Prostate gland (tissue), 2 donors: ENCODE measurements around the gene TSHZ3. TPM values are rescaled to one million over a fixed set of nuclear protein-coding genes. Genes with fewer than 3 reads are reported as not detected.

Experiments
- DNase-seq: peaks from one replicate; pipeline ENCODE4 v3.0.0-alpha.2; 2019; ENCODE audit warnings: low spot score
- H3K27ac ChIP-seq, 2 donors: fragments of 200-600 bp; sonication (generic); 2 replicates each; pipeline ENCODE4 v1.5.1; 2017 to 2019
- H3K27me3 ChIP-seq: fragments of 200-600 bp; sonication (generic); replicated peaks from 2 replicates; pipeline ENCODE4 v1.5.1; 2019; ENCODE audit not compliant: insufficient read depth
- H3K36me3 ChIP-seq, 2 donors: fragments of 200-600 bp; sonication (generic); 1 replicate in 1 of 2; 2 replicates in 1 of 2; pipeline versions ENCODE4 v1.5.1 to v1.8.1; 2017 to 2019
- H3K4me1 ChIP-seq: fragments of 200-600 bp; sonication (generic); replicated peaks from 2 replicates; pipeline ENCODE4 v1.5.1; 2019
- H3K4me3 ChIP-seq, 2 donors: fragments of 200-600 bp; sonication (generic); 2 replicates each; pipeline ENCODE4 v1.5.1; 2017 to 2019
- H3K9me3 ChIP-seq: fragments of 200-600 bp; sonication (generic); 2 replicates; pipeline ENCODE4 v1.5.1; 2017
- POLR2A ChIP-seq: fragments of 450-650 bp; IDR thresholded peaks from one replicate; pipeline ENCODE4 v1.6.1; 2016; ENCODE audit warnings: antibody characterized with exemption, mild to moderate bottlenecking
- POLR2AphosphoS5 ChIP-seq: sonication (generic); formaldehyde crosslinking; IDR thresholded peaks from one replicate; pipeline ENCODE4 v1.6.1; 2017; ENCODE audit warnings: antibody characterized with exemption
- WGBS: methylation state at CpG from one replicate; pipeline ENCODE4 v1.1.5; 2018; 5-methylcytosine and 5-hydroxymethylcytosine counted together
- intact Hi-C: fragments of 100-400 bp; cut with DNase I; formaldehyde crosslinking; loops from one replicate; pipeline ENCODE4 v1.14.2; 2022
- total RNA-seq, 2 donors: library from RNA; depleted of rRNA; stranded (reverse); fragments of >200 nt; gene quantifications; one replicate each; pipeline ENCODE4 v1.1.0, GENCODE V29; 2016
- TF ChIP-seq, protein P1 (sequence below), 4 experiments: fragments of 200-600 bp in 2 of 4; fragments of 450-650 bp in 2 of 4; sonication (generic) in 2 of 4; IDR thresholded peaks; 1 replicate in 3 of 4; 2 replicates in 1 of 4; pipeline ENCODE4 v1.5.1; 2016 to 2019; ENCODE audit warnings: antibody characterized with exemption in 4 of 4, mild to moderate bottlenecking in 2 of 4, moderate library complexity in 2 of 4

TSHZ3 gene
- total RNA-seq, 2 donors from 2014 or later, result 10.4 to 18.4 TPM

DNA sequence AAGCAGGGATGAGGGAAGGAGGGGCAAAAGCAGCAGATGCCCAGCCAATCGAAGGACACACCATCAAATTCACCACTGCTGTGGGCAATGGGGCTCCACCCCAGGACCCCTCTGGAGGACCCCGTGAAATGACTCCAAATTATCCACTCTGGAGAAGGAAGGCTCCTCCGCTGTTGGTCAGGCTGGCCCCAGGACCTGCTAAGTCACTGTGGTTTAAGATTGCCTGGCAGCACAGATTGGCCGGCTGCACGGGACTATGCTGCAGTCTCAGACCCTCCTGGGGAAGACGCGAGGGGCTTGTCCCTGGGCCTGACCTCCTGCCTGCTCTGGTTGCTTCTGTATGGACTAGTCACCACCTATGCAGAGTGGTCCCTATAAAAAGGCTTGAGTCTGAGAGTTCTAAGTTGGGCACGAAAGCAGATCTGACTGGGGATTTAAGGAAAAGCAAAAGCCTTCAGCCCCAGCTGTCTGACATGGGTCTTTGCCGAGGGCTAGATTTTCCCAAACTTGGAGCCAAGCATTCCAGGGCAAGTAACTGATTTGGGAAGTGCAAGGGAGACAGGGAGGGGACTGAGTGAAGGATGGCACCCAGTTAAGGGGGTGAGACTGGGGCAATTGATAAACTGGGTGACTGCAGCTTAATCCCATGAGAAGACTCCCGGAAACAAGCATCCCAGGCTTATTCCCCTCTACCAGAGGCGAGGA, 91.7 kb downstream of the TSHZ3 start:
- 94% methylated on average over 11 of the region's 11 CpGs for WGBS
- Histone ChIP-seq H3K36me3 (no peaks in the 10 kb centered on the region), H3K27ac (no peak overlapping the region), H3K9me3 (no peaks in the 10 kb centered on the region), H3K27me3 (no peaks in the 10 kb centered on the region), H3K4me1 (no peaks in the 10 kb centered on the region), H3K4me3 (no peak overlapping the region)
- TF ChIP-seq POLR2AphosphoS5, result no peak
- DNase-seq, result no peak
- intact Hi-C loops, result no loop called here

DNA sequence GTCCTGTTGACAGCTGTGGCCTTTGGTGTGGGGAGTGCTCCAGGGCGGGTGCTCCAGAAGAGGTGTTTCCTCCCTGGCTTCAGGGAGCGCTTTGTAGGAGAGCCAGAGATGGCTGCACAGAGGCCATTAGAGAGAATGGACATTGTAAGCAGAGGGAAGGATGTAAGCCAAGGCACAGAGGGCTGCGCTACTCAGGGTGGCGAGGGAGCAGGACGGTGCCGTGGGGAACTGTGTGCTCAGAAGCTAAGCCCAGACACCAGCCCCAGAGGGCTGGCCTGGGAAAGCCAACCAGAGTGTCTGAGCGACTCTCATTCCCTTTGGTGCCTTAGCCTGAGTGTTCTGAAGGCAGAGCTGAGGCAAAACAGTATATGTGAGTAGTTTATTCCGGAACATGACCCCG, 92.2 kb downstream of the TSHZ3 start:
- Histone ChIP-seq H3K4me1 (no peaks in the 10 kb centered on the region), H3K27ac (no peak overlapping the region), H3K27me3 (no peaks in the 10 kb centered on the region), H3K36me3 (no peaks in the 10 kb centered on the region), H3K9me3 (no peaks in the 10 kb centered on the region), H3K4me3 (no peak overlapping the region)
- TF ChIP-seq POLR2A (no peak), POLR2AphosphoS5 (no peak)
- TF ChIP-seq, protein P1, sequence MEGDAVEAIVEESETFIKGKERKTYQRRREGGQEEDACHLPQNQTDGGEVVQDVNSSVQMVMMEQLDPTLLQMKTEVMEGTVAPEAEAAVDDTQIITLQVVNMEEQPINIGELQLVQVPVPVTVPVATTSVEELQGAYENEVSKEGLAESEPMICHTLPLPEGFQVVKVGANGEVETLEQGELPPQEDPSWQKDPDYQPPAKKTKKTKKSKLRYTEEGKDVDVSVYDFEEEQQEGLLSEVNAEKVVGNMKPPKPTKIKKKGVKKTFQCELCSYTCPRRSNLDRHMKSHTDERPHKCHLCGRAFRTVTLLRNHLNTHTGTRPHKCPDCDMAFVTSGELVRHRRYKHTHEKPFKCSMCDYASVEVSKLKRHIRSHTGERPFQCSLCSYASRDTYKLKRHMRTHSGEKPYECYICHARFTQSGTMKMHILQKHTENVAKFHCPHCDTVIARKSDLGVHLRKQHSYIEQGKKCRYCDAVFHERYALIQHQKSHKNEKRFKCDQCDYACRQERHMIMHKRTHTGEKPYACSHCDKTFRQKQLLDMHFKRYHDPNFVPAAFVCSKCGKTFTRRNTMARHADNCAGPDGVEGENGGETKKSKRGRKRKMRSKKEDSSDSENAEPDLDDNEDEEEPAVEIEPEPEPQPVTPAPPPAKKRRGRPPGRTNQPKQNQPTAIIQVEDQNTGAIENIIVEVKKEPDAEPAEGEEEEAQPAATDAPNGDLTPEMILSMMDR (IDR thresholded peaks at IDR 0.05), result no peak
- intact Hi-C loops, result no loop called here
- WGBS, result 94% methylated on average over 9 of the region's 9 CpGs
- DNase-seq, result no peak

DNA sequence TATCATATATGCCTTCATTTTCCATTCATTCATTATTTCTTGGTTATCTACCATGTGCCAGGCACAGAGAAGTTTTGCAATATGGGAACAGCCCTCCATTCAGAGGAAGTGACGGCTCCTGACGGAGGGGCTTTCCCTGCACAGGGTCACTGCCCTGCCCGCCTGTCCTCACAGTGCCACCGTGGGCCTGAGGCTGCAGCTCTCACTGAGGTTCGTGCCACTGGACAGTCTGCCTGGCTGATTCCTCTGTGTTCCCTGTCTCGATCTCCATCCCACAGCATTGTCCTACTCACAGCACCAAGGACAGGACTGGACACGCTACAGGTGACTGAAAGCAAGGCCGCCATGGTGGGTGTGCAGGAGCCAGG, 92.7 kb downstream of the TSHZ3 start:
- no peak for TF ChIP-seq POLR2A
- TF ChIP-seq, protein P1 (IDR thresholded peaks at IDR 0.05), result no peak
- no peak for TF ChIP-seq POLR2AphosphoS5
- DNase-seq, result no peak
- H3K36me3 ChIP-seq, result no peaks in the 10 kb centered on the region
- WGBS, result 85% methylated on average over 8 of the region's 8 CpGs
- no peak overlapping the region for H3K27ac ChIP-seq
- H3K9me3 ChIP-seq, result no peaks in the 10 kb centered on the region
- intact Hi-C loops, result no loop called here
- no peaks in the 10 kb centered on the region for H3K27me3 ChIP-seq
- no peaks in the 10 kb centered on the region for H3K4me1 ChIP-seq
- H3K4me3 ChIP-seq, result no peak overlapping the region

DNA sequence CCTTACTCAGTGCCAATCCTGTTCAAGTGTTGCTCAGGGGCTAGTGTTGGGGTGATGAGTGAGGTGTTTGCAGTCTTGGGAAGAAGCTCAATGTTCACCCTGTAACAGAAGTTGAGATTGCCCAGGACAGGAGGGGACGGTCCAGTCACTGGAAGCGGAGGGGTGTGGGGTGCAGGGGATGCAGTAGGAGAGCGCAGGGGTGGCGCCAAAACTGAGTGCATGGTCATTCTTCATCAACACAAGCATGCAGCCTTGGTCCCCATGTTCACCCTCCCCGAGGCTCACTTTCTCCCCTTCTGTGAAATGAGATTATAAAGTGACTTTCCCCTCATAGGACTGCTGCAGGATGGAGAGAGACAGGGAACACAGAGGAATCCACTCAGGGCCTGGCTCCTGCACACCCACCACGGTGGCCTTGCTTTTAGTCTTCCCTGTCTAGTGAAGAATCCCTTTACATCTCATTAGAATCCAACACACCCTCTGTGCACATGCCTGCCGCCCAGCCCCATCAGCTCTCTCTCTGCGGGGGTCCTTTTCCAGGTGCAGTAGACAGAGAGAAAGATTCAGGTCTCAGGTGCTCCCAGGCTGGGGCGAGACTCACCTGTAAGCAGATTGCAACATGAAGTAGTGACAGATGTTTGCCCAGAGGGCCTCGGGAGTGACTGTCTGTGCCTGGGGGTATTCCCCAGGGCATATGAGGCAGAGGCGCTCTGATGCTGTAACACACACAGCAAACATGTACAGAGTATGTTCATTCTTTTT, 93.2 kb downstream of the TSHZ3 start:
- no peak overlapping the region for H3K4me3 ChIP-seq
- no peaks in the 10 kb centered on the region for H3K9me3 ChIP-seq
- H3K27me3 ChIP-seq, result no peaks in the 10 kb centered on the region
- no peak for DNase-seq
- no peaks in the 10 kb centered on the region for H3K4me1 ChIP-seq
- H3K36me3 ChIP-seq, result no peaks in the 10 kb centered on the region
- intact Hi-C loops, result no loop called here
- TF ChIP-seq POLR2AphosphoS5 (no peak), POLR2A (no peak)
- TF ChIP-seq, protein P1 (IDR thresholded peaks at IDR 0.05), result no peak
- no peak overlapping the region for H3K27ac ChIP-seq
- WGBS, result 87% methylated on average over 11 of the region's 11 CpGs

DNA sequence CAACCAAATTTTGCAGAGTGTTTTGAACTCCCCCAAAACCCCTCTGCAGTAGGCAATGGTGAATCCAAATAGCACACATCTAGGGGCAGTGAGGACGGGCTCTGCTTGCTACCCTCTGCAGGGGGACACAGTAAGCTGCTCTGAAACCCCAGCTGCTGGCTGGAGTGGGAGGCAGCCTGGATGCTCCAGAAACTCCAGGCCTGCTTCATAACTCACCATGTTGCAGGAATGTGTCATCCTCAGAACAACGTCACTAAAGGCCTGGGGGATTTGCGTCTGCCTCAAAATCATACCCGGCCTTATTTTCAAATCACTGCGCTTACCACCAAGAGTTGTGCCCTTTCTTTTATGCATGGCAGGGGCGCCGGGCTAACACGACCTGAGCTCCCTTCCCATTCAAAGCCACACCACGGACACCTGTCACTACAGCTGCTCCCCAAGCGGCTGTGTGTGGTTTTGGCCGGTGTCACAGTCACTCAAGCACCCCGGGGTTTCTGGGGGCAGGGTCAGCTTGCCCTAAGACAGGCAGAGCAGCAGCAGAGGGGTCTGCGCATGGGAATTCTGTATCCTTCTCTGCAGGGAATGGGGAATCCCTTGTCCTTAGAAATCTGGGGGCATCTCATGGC, 93.9 kb downstream of the TSHZ3 start:
- Histone ChIP-seq H3K4me1 (no peaks in the 10 kb centered on the region), H3K9me3 (no peaks in the 10 kb centered on the region), H3K27ac (no peak overlapping the region), H3K4me3 (no peak overlapping the region), H3K27me3 (no peaks in the 10 kb centered on the region), H3K36me3 (no peaks in the 10 kb centered on the region)
- DNase-seq, result no peak
- WGBS, result 96% methylated on average over 13 of the region's 13 CpGs
- intact Hi-C loops, result no loop called here
- TF ChIP-seq, protein P1 (IDR thresholded peaks at IDR 0.05), result no peak
- TF ChIP-seq POLR2AphosphoS5, result no peak
- no peak for TF ChIP-seq POLR2A
